Stimulated activated CD8-positive, alpha-beta memory T cell treated with anti-CD3 and anti-CD28 coated beads, Interleukin-12 subunit alpha, Interleukin-12 subunit beta, amount 100 ng/mL, for 1 hour (primary cell): Measurements from ENCODE around the gene RRP9.

Experiments
- DNase-seq: peaks from one replicate; pipeline ENCODE4 v3.0.0-alpha.2; 2020; ENCODE audit warnings: low read depth

RRP9 gene

GRCh38 chr3:51955893-51956770, 14.4 kb upstream of the RRP9 start:
- no peak for DNase-seq

- DNase-seq, result no peak
Measured at GRCh38 chr3:51955175-51955892, 13.6 kb upstream of the RRP9 start, which contains the start of gene GPR62. Gene GPR62, plus strand, starts transcription at chr3:51955381. Its CDS starts 272 bp downstream, at chr3:51955653.

- no peak for DNase-seq
Measured at GRCh38 chr3:51954713-51955112, 13.0 kb upstream of the RRP9 start.

DNA sequence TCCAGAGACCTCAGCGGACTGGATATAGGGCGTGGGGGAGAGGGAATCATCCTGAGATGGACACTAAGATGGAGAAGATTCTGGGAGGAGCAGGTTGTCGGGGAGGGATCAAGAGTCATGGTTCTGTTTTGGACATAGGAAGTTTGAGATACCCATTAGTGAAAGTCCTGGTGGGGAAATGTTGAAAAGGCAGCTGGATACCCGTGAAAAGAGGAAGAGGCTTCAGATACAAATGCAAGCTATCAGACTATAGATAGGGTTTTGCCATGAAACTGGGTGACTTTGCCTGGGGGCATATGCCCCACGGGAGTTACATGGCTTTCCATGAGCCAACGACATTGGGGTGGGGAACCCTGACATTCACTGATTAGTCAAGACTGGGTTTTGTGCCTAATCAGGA, 12.4 kb upstream of the RRP9 start:
- no peak for DNase-seq

GRCh38 chr3:51953445-51953844, 11.7 kb upstream of the RRP9 start:
- no peak for DNase-seq

- DNase-seq, result no peak
Measured at GRCh38 chr3:51950899-51951298, 9.2 kb upstream of the RRP9 start.

DNA sequence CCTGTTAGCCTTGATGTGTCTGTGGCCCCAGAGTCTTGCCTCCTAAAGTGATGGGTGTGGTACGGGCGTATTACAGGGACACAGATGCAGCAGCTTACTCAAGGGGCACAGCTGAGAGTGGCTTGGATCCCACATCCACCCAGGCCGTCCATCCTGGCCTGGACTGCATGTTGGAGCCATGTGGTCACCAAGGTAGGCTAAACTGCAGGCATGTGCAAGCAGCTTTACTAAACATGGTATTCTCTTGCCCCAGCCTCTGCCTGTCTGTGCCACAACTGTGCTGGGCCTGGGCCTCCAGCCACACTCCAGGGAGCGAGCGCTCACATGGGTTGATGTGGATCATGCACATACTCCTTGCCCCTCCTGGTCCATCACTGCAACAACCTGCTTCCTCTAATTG, 7.4 kb upstream of the RRP9 start:
- no peak for DNase-seq

DNA sequence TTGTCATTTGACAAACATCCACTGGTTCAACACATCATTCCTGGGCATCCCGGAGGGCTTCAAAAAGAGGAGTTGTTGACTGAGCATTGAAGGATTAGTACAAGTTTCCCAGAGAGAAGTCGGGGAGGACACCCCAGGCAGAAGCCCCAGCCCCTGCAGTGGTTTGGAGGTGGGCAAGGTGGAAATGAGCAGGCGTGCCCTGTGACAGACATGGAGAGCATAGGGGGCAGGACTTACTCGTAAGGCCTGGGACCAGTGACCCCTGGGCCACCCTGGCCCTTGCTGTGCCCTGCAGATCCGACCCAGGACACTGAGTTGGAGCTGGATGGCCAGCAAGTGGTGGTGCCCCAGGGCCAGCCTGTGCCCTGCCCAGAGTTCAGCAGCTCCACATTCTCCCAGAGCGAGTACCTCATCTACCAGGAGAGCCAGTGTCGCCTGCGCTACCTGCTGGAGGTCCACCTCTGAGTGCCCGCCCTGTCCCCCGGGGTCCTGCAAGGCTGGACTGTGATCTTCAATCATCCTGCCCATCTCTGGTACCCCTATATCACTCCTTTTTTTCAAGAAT, 6.4 kb upstream of the RRP9 start:
- no peak for DNase-seq

DNA sequence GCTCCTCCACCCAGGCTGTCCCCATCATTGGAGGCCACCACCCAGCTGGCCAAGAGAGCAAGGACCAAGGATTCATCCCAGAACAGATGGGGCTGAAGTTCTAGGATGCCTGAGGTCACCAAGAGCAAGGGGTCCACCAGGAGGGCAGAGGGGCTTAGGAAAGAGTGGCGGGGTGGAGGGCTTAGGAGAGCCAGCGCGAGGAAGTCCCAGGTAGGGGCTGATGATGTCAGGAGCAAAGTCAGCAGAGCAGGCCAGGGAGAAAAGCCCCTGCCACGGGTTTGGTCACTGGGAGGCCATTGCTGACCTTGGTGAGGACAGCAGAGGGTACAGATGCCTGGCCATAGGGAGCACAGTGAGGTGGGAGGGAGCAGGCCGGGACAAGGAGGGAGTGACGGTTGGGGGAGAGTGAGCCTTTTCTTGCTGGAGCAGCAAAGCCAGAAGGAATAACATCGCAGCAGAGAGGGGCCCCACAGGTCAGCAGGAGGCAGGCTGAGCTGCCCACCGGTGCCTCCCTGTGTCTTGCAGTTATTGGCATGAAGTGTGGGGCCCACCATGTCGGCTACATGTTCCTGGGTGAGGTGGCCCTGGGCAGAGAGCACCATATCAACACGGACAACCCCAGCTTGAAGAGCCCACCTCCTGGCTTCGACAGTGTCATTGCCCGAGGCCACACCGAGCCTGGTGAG, 5.7 kb upstream of the RRP9 start:
- no peak for DNase-seq

DNA sequence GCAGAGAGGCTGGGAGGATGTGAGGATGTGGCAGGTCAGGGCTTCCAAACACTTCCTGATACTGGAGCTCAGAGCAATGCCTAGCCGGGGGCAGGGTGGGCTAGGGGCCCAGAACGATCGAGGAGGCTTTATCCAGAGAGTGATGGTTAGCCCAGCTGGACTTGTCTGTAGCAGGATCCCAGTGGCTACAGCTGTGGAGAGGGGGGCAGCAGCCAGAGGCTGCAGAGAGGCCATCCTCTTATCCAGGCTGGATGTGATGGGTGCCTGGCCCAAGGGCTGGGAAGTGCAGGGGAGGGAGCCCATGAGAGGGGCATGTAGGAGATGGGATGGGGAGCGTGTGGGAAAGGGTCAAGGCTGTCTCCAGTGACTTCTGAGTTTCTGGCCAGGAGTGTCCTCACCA, 5.1 kb upstream of the RRP9 start:
- DNase-seq, result no peak

DNA sequence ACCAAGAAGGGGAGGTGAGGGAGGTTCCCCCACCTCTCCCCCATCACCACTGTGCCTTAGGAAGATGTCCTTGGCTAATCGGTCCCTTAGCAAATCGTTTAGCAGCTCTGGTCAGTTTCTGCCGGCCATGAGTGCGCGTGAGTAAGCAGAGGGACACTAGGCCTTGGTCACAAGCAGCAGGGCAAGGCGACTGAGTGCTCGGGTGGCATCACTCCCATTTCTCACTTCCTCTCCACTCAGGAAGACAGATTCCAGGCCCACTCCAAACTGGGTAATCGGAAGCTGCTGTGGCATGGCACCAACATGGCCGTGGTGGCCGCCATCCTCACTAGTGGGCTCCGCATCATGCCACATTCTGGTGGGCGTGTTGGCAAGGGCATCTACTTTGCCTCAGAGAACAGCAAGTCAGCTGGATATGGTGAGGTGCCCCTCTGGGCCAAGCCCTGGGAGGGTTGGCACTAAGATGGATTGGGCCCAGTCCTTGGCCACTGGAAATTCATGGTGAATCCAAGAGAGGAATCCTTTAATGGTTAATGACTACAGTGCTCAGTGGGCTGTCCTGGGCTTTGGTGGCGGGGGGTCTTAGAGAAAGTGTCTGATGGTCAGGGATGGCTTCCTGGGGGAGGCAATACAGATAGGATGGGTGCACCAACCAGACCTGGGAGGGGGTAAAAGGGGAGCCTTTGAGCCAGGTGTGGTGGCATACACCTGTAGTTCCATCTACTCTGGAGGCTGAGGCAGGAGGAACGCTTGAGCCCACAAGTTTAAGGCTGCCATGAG, 4.4 kb upstream of the RRP9 start:
- no peak for DNase-seq

DNA sequence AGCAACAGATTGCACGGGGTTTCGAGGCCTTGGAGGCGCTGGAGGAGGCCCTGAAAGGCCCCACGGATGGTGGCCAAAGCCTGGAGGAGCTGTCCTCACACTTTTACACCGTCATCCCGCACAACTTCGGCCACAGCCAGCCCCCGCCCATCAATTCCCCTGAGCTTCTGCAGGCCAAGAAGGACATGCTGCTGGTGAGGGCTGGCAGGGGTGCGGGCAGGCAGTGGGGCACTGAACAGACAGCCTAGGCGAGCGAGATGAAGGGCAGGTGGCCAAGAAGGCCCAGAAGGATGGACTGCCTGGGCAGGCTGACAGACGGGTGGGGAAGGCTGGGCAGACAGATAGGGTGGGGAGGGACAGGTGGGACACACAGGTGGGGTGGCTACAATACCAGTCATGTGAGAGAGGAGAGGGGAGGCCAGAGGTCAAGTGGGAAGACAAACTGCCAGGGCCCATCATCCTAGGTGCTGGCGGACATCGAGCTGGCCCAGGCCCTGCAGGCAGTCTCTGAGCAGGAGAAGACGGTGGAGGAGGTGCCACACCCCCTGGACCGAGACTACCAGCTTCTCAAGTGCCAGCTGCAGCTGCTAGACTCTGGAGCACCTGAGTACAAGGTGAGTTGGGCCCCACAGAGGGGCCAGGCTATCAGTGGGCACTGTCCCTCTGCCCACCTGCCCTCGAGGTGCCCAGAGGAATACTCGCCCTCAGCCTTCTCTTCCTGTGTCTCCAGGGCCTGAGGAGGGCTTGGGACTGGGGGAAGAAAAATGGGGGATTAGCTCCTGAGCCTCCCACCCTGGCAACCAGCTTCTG, 3.5 kb upstream of the RRP9 start:
- no peak for DNase-seq

GRCh38 chr3:51944451-51945021, 2.8 kb upstream of the RRP9 start:
- no peak for DNase-seq

- DNase-seq, result no peak
Measured at GRCh38 chr3:51943451-51944391, 2.0 kb upstream of the RRP9 start.

DNA sequence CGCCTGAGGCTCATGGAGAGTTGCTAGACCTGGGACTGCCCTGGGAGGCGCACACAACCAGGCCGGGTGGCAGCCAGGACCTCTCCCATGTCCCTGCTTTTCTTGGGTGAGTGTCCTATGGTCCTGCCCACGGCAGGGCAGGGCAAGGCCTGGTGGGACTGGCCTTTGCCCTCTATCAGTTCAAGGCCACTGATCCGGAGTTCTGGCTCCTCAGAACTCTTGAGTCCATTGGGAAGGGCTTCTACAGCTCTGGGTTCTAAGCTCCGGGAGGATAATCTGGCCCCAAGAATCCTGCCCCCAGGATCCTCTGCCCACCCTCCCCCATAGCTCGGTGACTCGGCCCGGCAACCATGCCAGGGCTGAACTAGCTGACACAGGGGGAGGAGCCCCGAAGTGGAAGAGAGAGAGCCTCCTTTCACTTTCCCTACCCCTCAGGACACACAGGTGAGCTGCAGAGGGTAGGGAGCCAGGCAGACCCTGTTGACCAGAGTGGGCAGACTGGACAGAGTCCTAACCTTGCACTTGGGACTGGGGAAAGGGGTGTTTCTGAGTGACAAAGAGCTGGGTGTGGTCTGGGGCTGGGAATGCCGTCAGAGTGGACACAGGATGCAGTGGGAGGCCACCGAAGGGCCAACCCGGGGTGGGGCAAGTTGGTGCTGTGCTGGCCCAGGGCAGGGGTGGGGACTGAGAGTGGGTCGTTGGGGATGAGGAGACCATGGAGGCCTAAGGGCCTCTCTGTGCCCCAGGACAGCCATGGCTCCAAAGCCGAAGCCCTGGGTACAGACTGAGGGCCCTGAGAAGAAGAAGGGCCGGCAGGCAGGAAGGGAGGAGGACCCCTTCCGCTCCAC, 1.1 kb upstream of the RRP9 start:
- DNase-seq, result peak; percentile 18

GRCh38 chr3:51941463-51941797, 274 bp downstream of the RRP9 start:
- DNase-seq, result no peak

DNA sequence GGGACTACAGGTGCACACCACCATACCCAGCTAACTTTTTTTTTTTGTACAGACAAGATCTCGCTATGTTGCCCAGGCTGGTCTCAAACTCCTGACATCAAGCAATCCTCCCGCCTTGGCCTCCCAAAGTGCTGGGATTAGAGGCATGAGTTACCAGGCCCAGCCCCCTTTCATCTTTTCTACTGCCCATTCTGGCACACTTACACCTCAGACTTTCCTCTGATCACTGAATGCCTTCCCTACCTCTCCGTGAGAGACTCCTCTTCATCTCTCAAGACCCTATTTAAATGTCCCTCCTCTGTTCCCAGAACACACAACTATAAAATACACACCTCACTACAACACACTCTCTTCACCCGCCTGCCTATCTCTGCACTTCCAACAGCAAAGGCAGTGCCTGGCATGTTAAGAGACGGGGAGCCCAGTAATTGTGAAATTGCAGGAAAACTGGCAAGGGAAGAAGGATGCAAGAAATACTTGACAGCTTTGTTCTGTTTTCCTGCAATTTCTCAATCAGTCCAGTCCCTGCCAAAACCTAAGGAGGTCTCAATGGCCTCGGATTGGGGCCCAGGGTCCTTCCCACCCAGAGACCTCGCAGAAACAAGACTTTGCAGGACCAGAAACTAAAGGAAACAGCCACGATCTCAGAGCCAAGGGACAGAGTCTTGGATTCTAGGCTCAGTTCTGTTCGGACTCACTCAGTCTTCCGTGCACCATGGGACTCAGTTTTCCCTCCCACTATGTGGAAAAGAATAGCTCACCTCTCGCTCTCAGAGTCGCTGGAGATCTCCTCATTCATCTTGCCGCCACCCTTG, 849 bp downstream of the RRP9 start:
- DNase-seq, result no peak
